HCT116 (cell line): ENCODE results near the gene STARD5. TPM values are rescaled to one million over a fixed set of nuclear protein-coding genes. Genes with fewer than 3 reads are reported as not detected.

Source experiments
- ATAC-seq: fragments of 200-7000 bp; cut with Tn5 transposase; 2 replicates; pipeline ENCODE4 v1.9.1; 2020; ENCODE audit warnings: mild to moderate bottlenecking, moderate library complexity
- BruUV-seq: library from RNA; stranded (reverse); fragments of 400-500 nt; replicated peaks from 2 replicates; lab custom pipeline; 2021; lab: Mats Ljungman, UMichigan
- CTCF ChIA-PET: fragments of 300-600 bp; sonication (Branson Sonifier 250); formaldehyde crosslinking; loops from one replicate; lab custom pipeline; 2021; ENCODE audit warnings: antibody characterized with exemption; lab: Charles Lee
- POLR2A ChIA-PET: fragments of 300-600, 350-600 bp; sonication (Branson Sonifier 250); formaldehyde crosslinking; loops from one replicate; lab custom pipeline; 2021; ENCODE audit warnings: antibody characterized with exemption; lab: Charles Lee
- RAD21 ChIA-PET, 2 experiments: fragments of 300-600 bp; sonication (Branson Sonifier 250); formaldehyde crosslinking; loops; one replicate each; lab custom pipeline; 2023; ENCODE audit warnings: low total read pairs in 2 of 2; ENCODE audit not compliant: uncharacterized antibody in 2 of 2, unreplicated experiment in 2 of 2, low non-redundant PET in 1 of 2; lab: Charles Lee
- DNase-seq: peaks from one replicate; pipeline ENCODE4 v3.0.0-alpha.2; 2010; ENCODE audit warnings: low read depth, low spot score
- H2AFZ ChIP-seq: fragments of 200-600 bp; shearing (Covaris generic), sonication (generic); 2 replicates; pipeline ENCODE4 v1.6.1; 2017; ENCODE audit warnings: low read depth, mixed run types, mixed read lengths, antibody characterized with exemption, low read length; ENCODE audit not compliant: poor library complexity, severe bottlenecking
- H3K27ac ChIP-seq: 2 replicates; pipeline ENCODE4 v1.5.1; 2012; ENCODE audit warnings: low read depth, low read length
- H3K27me3 ChIP-seq: fragments of 200-600 bp; sonication (generic); 2 replicates; pipeline ENCODE4 v1.6.1; 2016; ENCODE audit warnings: mixed run types, low read length, mixed read lengths; ENCODE audit not compliant: insufficient read depth
- H3K36me3 ChIP-seq, 2 experiments: fragments of 200-500 bp in 1 of 2; fragments of 200-600 bp in 1 of 2; sonication (Bioruptor generic) in 1 of 2; sonication (generic) in 1 of 2; 2 replicates each; pipeline versions ENCODE4 v1.5.1 to v1.6.1; 2014 to 2016; ENCODE audit warnings: low read length in 2 of 2, inconsistent platforms in 1 of 2, mixed read lengths in 1 of 2, mixed run types in 1 of 2; ENCODE audit not compliant: insufficient read depth in 2 of 2, control insufficient read depth in 1 of 2
- H3K4me1 ChIP-seq, 2 experiments: fragments of 200-600 bp in 1 of 2; sonication (generic) in 1 of 2; 2 replicates each; pipeline versions ENCODE4 v1.5.1 to v1.6.1; 2012 to 2017; ENCODE audit warnings: low read length in 2 of 2, inconsistent platforms in 1 of 2, mild to moderate bottlenecking in 1 of 2, mixed read lengths in 1 of 2, mixed run types in 1 of 2, moderate library complexity in 1 of 2; ENCODE audit not compliant: insufficient read depth in 2 of 2, control insufficient read depth in 1 of 2
- H3K4me2 ChIP-seq: fragments of 200-600 bp; sonication (generic); 2 replicates; pipeline ENCODE4 v1.6.1; 2017; ENCODE audit warnings: mixed run types, low read length, mixed read lengths
- H3K4me3 ChIP-seq, 2 experiments: fragments of 200-600 bp in 1 of 2; sonication (generic) in 1 of 2; replicated peaks in 1 of 2; 2 replicates each; pipeline ENCODE4 v1.5.1; 2011 to 2016; ENCODE audit warnings: low read length in 2 of 2, control low read depth in 1 of 2, low read depth in 1 of 2, mild to moderate bottlenecking in 1 of 2, mixed read lengths in 1 of 2, mixed run types in 1 of 2
- H3K79me2 ChIP-seq: fragments of 200-600 bp; sonication (generic); 2 replicates; pipeline ENCODE4 v1.6.1; 2017; ENCODE audit warnings: mild to moderate bottlenecking, mixed run types, low read length, moderate library complexity, mixed read lengths; ENCODE audit not compliant: insufficient read depth
- H3K9ac ChIP-seq: fragments of 200-600 bp; sonication (generic); 2 replicates; pipeline ENCODE4 v1.6.1; 2016; ENCODE audit warnings: low read length, mixed read lengths
- H3K9me2 ChIP-seq: fragments of 200-600 bp; sonication (generic), shearing (Covaris generic); 2 replicates; pipeline ENCODE4 v1.6.1; 2017; ENCODE audit warnings: mixed run types, mild to moderate bottlenecking, moderate library complexity; ENCODE audit not compliant: insufficient read depth
- H3K9me3 ChIP-seq, 2 experiments: fragments of 200-500 bp in 1 of 2; fragments of 200-600 bp in 1 of 2; sonication (Bioruptor generic) in 1 of 2; sonication (generic) in 1 of 2; 2 replicates each; pipeline ENCODE4 v1.6.1; 2014 to 2017; ENCODE audit warnings: low read length in 2 of 2, mixed read lengths in 2 of 2, inconsistent platforms in 1 of 2, low read depth in 1 of 2, mild to moderate bottlenecking in 1 of 2, mixed run types in 1 of 2, moderate library complexity in 1 of 2; ENCODE audit not compliant: control insufficient read depth in 1 of 2, insufficient read depth in 1 of 2
- H4K20me1 ChIP-seq: fragments of 200-600 bp; sonication (generic), shearing (Covaris generic); 2 replicates; pipeline ENCODE4 v1.6.1; 2017; ENCODE audit warnings: mixed run types, mild to moderate bottlenecking, moderate library complexity; ENCODE audit not compliant: insufficient read depth
- CEBPB ChIP-seq: IDR thresholded peaks from 2 replicates; pipeline ENCODE4 v1.6.1; 2012; ENCODE audit warnings: low read depth
- EGR1 ChIP-seq: IDR thresholded peaks from 2 replicates; pipeline ENCODE4 v1.6.1; 2012; ENCODE audit warnings: low read depth
- ELF1 ChIP-seq: IDR thresholded peaks from 2 replicates; pipeline ENCODE4 v1.6.1; 2012; ENCODE audit warnings: low read depth, borderline replicate concordance
- EZH2 ChIP-seq: fragments of 200-600 bp; sonication (generic); IDR thresholded peaks from 2 replicates; pipeline ENCODE4 v1.6.1; 2017; ENCODE audit warnings: antibody characterized with exemption, mixed run types
- FOSL1 ChIP-seq: IDR thresholded peaks from 2 replicates; pipeline ENCODE4 v1.6.1; 2012; ENCODE audit warnings: low read depth
- JUND ChIP-seq: IDR thresholded peaks from 2 replicates; pipeline ENCODE4 v1.6.1; 2012
- POLR2AphosphoS5 ChIP-seq: IDR thresholded peaks from 2 replicates; pipeline ENCODE4 v1.6.1; 2011; ENCODE audit warnings: mild to moderate bottlenecking, low read depth, low read length, moderate library complexity
- SP1 ChIP-seq: IDR thresholded peaks from 2 replicates; pipeline ENCODE4 v1.6.1; 2012; ENCODE audit warnings: low read depth
- SRF ChIP-seq: IDR thresholded peaks from 2 replicates; pipeline ENCODE4 v1.6.1; 2012; ENCODE audit warnings: low read depth
- ZFX ChIP-seq: fragments of 450-650 bp; IDR thresholded peaks from 2 replicates; pipeline ENCODE4 v1.6.1; 2017
- ZNF274 ChIP-seq: fragments of 200-500 bp; sonication (Bioruptor generic); IDR thresholded peaks from 2 replicates; pipeline ENCODE4 v1.6.1; 2014; ENCODE audit warnings: mild to moderate bottlenecking, low read depth, low read length, inconsistent platforms
- intact Hi-C: fragments of 100-400 bp; cut with micrococcal nuclease; formaldehyde crosslinking; loops from 2 replicates; pipeline ENCODE4 v1.10.0; 2022
- total RNA-seq: library from RNA; stranded (reverse); gene quantifications from one replicate; pipeline ENCODE4 v1.2.1, GENCODE V29; 2021; ENCODE audit not compliant: unreplicated experiment
- TF ChIP-seq, protein P1 (sequence below): IDR thresholded peaks from 2 replicates; pipeline ENCODE4 v1.6.1; 2012
- TF ChIP-seq, protein P2 (sequence below): IDR thresholded peaks from 2 replicates; pipeline ENCODE4 v1.6.1; 2012; ENCODE audit warnings: low read depth

Gene STARD5
- total RNA-seq, 1 experiment from 2014 or later = 4.0 TPM

DNA sequence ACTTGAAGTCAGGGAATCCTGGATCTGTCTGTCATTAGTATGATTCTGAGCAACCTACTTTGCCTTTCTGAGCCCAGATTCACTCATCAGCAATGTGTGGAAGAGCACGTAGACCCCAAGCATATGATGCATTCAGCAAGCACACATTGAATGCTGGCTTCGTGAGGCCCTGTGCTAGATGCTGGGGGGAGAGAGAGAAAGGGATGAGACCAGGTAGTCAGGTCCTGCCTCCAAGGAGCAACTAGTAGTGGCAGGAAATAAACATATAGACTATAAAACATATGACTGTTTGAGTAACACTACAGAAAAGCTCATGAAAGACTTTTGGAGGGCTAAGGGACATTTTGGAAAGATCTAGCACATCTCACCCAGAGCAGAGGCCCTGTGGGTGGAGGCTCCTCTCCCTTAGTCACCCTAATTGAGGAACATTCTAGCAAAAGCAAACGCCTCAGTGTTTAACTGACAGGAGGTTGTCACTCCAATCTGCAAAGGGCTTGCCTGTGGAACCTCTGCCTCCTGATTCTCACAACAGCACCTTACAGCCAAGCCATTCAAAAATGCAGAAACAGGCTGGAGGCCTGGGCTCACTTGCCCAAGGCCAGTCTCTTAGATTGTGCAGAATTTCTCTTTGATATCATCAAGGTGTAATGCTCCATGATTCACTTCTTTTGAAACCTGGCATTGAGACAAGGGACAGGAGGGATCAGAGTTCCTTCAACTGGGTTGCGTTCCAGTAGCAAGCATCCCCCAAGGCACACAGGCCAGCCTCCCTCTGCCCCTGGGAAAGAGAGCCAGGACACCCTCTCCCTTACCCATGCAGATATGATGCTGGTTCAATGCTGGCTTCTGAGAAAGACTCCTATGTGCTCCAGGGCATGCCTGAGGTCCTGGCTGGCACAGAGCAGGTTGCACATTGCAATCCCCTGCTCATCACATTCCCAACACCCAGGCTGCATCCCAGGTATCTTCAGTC lies 26.1 kb downstream of the STARD5 start:
- H3K4me2 ChIP-seq = peak overlapping the region; percentile 68
- no TSS peak for BruUV-seq
- CTCF ChIA-PET = no interaction called here
- no peaks in the 10 kb centered on the region for H4K20me1 ChIP-seq
- no peak for TF ChIP-seq ELF1
- no peak for TF ChIP-seq EZH2
- TF ChIP-seq EGR1 = no peak
- POLR2A ChIA-PET = no interaction called here
- 0 out of 2 replicates have a peak overlapping the region, but pooled peaks have one; percentile 2 for H3K9ac ChIP-seq
- no peaks in the 10 kb centered on the region for H3K9me3 ChIP-seq
- no peak for DNase-seq
- no peak; the same call in 1 of the 2 replicates for ATAC-seq
- RAD21 ChIA-PET = no interaction called here
- H3K79me2 ChIP-seq = no peaks in the 10 kb centered on the region
- H3K36me3 ChIP-seq = no peaks in the 10 kb centered on the region
- intact Hi-C loops = no loop called here
- no peaks in the 10 kb centered on the region for H3K27me3 ChIP-seq
- no peak overlapping the region for H3K27ac ChIP-seq
- peaks cover 11 to 22% of the 10 kb centered on the region in 2 experiments for H3K4me1 ChIP-seq
- no peak overlapping the region for H2AFZ ChIP-seq
- H3K9me2 ChIP-seq = no peaks in the 10 kb centered on the region
- peak overlapping the region in 1 of 2 experiments; percentile 13; a peak in 1 of 4 replicates for H3K4me3 ChIP-seq

DNA sequence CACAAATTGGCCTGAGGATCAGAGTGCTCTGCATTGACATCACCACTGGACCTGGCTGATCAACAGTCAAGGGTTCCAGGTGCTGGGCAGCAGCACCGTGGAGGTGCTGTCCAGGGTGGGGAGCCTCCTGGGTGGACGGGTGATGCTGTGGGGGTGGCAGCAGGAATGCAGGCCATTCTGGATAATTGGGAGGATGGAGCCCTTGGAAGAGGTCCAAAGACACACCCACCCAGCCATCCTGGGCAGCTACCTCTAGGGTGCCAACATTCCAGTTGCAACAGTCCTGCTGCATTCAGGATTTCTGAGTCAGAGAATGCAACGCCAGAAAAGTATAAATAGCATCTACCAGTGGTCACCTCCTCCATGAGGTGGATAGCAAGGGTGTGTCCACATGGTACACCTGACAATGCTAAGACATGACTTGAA lies 26.8 kb downstream of the STARD5 start:
- RAD21 ChIA-PET = no interaction called here
- POLR2A ChIA-PET = no interaction called here
- peaks cover 11 to 22% of the 10 kb centered on the region in 2 experiments for H3K4me1 ChIP-seq
- no peak overlapping the region for H3K27ac ChIP-seq
- H3K9ac ChIP-seq = no peak overlapping the region
- no peaks in the 10 kb centered on the region for H3K9me3 ChIP-seq
- no peak overlapping the region for H2AFZ ChIP-seq
- peak overlapping the region in 1 of 2 experiments; percentile 13; a peak in 1 of 4 replicates for H3K4me3 ChIP-seq
- no peaks in the 10 kb centered on the region for H3K79me2 ChIP-seq
- no TSS peak for BruUV-seq
- no peaks in the 10 kb centered on the region for H3K36me3 ChIP-seq
- peak overlapping the region; percentile 68 for H3K4me2 ChIP-seq
- CTCF ChIA-PET = no interaction called here
- peak; percentile 82 for ATAC-seq
- H4K20me1 ChIP-seq = no peaks in the 10 kb centered on the region
- H3K9me2 ChIP-seq = no peaks in the 10 kb centered on the region
- no peaks in the 10 kb centered on the region for H3K27me3 ChIP-seq
- TF ChIP-seq SRF (no peak), CEBPB (peak; percentile 87), ZNF274 (no peak), FOSL1 (peak; percentile 51), SP1 (peak; percentile 51; the same call in 1 of the 2 replicates), JUND (peak; percentile 70), ZFX (no peak), POLR2AphosphoS5 (0 out of 2 replicates have a peak, but pooled peaks have one; percentile 26), EGR1 (0 out of 2 replicates have a peak, but pooled peaks have one; percentile 36)
- TF ChIP-seq, protein P1, sequence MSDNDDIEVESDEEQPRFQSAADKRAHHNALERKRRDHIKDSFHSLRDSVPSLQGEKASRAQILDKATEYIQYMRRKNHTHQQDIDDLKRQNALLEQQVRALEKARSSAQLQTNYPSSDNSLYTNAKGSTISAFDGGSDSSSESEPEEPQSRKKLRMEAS = peak; percentile 46; the same call in 1 of the 2 replicates
- TF ChIP-seq, protein P2, sequence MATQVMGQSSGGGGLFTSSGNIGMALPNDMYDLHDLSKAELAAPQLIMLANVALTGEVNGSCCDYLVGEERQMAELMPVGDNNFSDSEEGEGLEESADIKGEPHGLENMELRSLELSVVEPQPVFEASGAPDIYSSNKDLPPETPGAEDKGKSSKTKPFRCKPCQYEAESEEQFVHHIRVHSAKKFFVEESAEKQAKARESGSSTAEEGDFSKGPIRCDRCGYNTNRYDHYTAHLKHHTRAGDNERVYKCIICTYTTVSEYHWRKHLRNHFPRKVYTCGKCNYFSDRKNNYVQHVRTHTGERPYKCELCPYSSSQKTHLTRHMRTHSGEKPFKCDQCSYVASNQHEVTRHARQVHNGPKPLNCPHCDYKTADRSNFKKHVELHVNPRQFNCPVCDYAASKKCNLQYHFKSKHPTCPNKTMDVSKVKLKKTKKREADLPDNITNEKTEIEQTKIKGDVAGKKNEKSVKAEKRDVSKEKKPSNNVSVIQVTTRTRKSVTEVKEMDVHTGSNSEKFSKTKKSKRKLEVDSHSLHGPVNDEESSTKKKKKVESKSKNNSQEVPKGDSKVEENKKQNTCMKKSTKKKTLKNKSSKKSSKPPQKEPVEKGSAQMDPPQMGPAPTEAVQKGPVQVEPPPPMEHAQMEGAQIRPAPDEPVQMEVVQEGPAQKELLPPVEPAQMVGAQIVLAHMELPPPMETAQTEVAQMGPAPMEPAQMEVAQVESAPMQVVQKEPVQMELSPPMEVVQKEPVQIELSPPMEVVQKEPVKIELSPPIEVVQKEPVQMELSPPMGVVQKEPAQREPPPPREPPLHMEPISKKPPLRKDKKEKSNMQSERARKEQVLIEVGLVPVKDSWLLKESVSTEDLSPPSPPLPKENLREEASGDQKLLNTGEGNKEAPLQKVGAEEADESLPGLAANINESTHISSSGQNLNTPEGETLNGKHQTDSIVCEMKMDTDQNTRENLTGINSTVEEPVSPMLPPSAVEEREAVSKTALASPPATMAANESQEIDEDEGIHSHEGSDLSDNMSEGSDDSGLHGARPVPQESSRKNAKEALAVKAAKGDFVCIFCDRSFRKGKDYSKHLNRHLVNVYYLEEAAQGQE = 0 out of 2 replicates have a peak, but pooled peaks have one; percentile 16
- peak; percentile 44 for DNase-seq
- intact Hi-C loops = no loop called here
